CD8-positive, alpha-beta memory T cell (primary cell): Measurements from ENCODE around the gene VIL1. TPM values are rescaled to one million over a fixed set of nuclear protein-coding genes. Genes with fewer than 3 reads are reported as not detected.

Experiments used
- CTCF ChIA-PET: fragments of 350-600 bp; sonication (Branson Sonifier 250); formaldehyde crosslinking; loops from one replicate; lab custom pipeline; 2021; ENCODE audit warnings: antibody characterized with exemption; lab: Charles Lee
- POLR2A ChIA-PET: fragments of 350-600 bp; sonication (Branson Sonifier 250); formaldehyde crosslinking; loops from one replicate; lab custom pipeline; 2021; ENCODE audit warnings: antibody characterized with exemption; lab: Charles Lee
- DNase-seq, 5 donors: peaks; one replicate each; pipeline versions ENCODE4 v3.0.0 to v3.0.0-alpha.2; 2020 to 2022; ENCODE audit warnings: mixed read lengths in 1 of 5
- H3K27ac ChIP-seq: one replicate; pipeline ENCODE4 v1.7.0; 2013; ENCODE audit warnings: low read depth, mild to moderate bottlenecking, low read length, moderate library complexity
- H3K27me3 ChIP-seq: 2 replicates; pipeline ENCODE4 v1.7.0; 2013; ENCODE audit warnings: low read length, mild to moderate bottlenecking; ENCODE audit not compliant: insufficient read depth, poor library complexity, severe bottlenecking
- H3K36me3 ChIP-seq: 2 replicates; pipeline ENCODE4 v1.7.0; 2013; ENCODE audit warnings: mild to moderate bottlenecking, low read length, moderate library complexity; ENCODE audit not compliant: insufficient read depth
- H3K4me1 ChIP-seq: 2 replicates; pipeline ENCODE4 v1.7.0; 2013; ENCODE audit warnings: mild to moderate bottlenecking, low read length, moderate library complexity; ENCODE audit not compliant: insufficient read depth
- H3K4me3 ChIP-seq: 2 replicates; pipeline ENCODE4 v1.7.0; 2013; ENCODE audit warnings: mild to moderate bottlenecking, low read length
- H3K9me3 ChIP-seq: 2 replicates; pipeline ENCODE4 v1.7.0; 2013; ENCODE audit warnings: mild to moderate bottlenecking, low read length
- H3K27ac Mint-ChIP-seq, 8 donors: one replicate each; pipeline ENCODE4 v1.8.0; 2020 to 2021; ENCODE audit warnings: mixed read lengths in 8 of 8, mild to moderate bottlenecking in 6 of 8, inconsistent platforms in 3 of 8, moderate library complexity in 3 of 8
- H3K27me3 Mint-ChIP-seq, 2 donors: one replicate each; pipeline ENCODE4 v1.8.0; 2020 to 2021; ENCODE audit warnings: mixed read lengths in 2 of 2, mild to moderate bottlenecking in 1 of 2, moderate library complexity in 1 of 2
- H3K36me3 Mint-ChIP-seq, 3 donors: one replicate each; pipeline ENCODE4 v1.8.0; 2020 to 2021; ENCODE audit warnings: mixed read lengths in 3 of 3, inconsistent platforms in 1 of 3, mild to moderate bottlenecking in 1 of 3
- H3K4me1 Mint-ChIP-seq, 3 donors: one replicate each; pipeline ENCODE4 v1.8.0; 2020 to 2021; ENCODE audit warnings: mixed read lengths in 3 of 3, inconsistent platforms in 1 of 3, mild to moderate bottlenecking in 1 of 3
- H3K4me3 Mint-ChIP-seq, 7 donors: one replicate each; pipeline ENCODE4 v1.8.0; 2020 to 2021; ENCODE audit warnings: mixed read lengths in 7 of 7, mild to moderate bottlenecking in 6 of 7, moderate library complexity in 4 of 7, inconsistent platforms in 2 of 7
- H3K9me3 Mint-ChIP-seq, 5 donors: one replicate each; pipeline ENCODE4 v1.8.0; 2020 to 2022; ENCODE audit warnings: mixed read lengths in 5 of 5, mild to moderate bottlenecking in 3 of 5, moderate library complexity in 2 of 5, inconsistent platforms in 1 of 5
- polyA plus RNA-seq: library from polyadenylated mRNA; unstranded; fragments of 300-500 nt; fragmentation: Illumina TruSeq; gene quantifications from one replicate; pipeline ENCODE4 v1.2.3, GENCODE V29; 2021
- total RNA-seq, 2 experiments: library from RNA; stranded (reverse); gene quantifications; one replicate each; pipeline ENCODE4 v1.2.3, GENCODE V29; 2021

Gene VIL1
- total and polyA plus RNA-seq, 3 experiments from 2014 or later, result not detected

DNA sequence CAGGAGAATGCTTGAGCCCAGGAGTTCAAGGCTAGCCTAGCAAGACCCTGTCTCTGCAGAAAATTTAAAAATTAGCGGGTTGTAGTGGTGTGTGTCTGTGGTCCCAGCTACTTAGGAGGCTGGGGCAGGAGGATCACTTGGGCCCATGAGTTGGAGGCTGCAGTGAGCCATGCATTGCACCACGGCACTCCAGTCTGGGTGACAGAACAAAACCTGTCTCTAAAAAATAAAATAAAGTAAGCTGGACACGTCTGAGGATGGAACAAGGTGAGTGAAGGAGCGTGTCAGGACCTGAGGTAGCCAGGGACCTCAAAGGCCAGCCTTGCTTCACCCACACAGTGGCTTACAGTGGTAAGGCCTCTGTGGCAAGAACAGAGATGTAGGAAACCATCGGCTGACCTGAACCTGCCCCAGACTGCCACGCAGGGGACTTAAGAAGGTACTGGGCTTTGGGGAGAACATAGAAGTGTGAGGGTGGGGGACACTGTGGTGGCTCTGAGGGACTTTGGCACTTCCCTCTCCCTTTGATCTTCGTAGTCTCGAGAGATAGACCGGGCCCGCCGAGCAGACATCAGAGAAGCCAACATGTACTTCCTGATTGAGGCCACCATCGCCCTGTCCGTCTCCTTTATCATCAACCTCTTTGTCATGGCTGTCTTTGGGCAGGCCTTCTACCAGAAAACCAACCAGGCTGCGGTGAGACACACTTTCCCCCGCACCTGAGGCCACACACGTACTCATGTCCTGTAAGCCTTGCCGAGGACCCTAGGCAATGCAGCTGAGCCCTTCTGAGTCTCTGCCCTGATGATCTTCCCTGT lies 29.4 kb upstream of the VIL1 start:
- H3K27ac Mint-ChIP-seq, result peak overlapping the region in 1 of 8 donors; percentile 86
- H3K9me3 Mint-ChIP-seq, result no peaks in the 10 kb centered on the region
- Histone ChIP-seq H3K4me1 (peaks cover 11% of the 10 kb centered on the region), H3K9me3 (no peaks in the 10 kb centered on the region), H3K36me3 (no peaks in the 10 kb centered on the region), H3K27me3 (no peaks in the 10 kb centered on the region), H3K27ac (no peak overlapping the region), H3K4me3 (no peak overlapping the region)
- peaks cover 14 to 21% (median 16%) of the 10 kb centered on the region in 3 donors for H3K4me1 Mint-ChIP-seq
- POLR2A ChIA-PET, result interaction anchor here (1.2 kb wide), 1 partner anchor 14 kb away, joined by 3 read pairs; no protein-coding TSS in a partner anchor
- no peaks in the 10 kb centered on the region for H3K36me3 Mint-ChIP-seq
- CTCF ChIA-PET, result interaction anchor here (1.1 kb wide), 2 partner anchors 97 to 118 kb away, joined by 3 read pairs; partner anchors contain the start of gene TMBIM1
- H3K27me3 Mint-ChIP-seq, result peaks cover 5 to 7% of the 10 kb centered on the region in 2 donors
- H3K4me3 Mint-ChIP-seq, result no peak overlapping the region
- no peak for DNase-seq

DNA sequence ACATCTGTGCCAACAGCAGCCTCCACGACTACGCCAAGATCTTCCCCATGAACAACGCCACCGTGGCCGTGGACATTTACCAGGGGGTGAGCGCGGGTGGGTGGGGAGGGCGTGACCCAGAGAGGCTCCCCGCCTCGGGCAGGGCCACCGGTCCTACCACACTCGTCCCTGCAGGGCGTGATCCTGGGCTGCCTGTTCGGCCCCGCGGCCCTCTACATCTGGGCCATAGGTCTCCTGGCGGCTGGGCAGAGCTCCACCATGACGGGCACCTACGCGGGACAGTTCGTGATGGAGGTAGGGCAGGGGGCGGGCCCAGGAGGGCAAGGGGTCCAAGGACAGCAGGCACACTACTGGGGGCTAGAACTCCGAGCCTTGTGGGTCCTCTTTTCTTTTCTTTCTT lies 27.7 kb upstream of the VIL1 start:
- no peak for DNase-seq
- H3K27me3 Mint-ChIP-seq, result peaks cover 5 to 6% of the 10 kb centered on the region in 2 donors
- Histone ChIP-seq H3K4me1 (peaks cover 24% of the 10 kb centered on the region), H3K9me3 (no peaks in the 10 kb centered on the region), H3K36me3 (no peaks in the 10 kb centered on the region), H3K27ac (no peak overlapping the region), H3K27me3 (no peaks in the 10 kb centered on the region), H3K4me3 (no peak overlapping the region)
- no peak overlapping the region for H3K27ac Mint-ChIP-seq
- H3K4me1 Mint-ChIP-seq, result peaks cover 25 to 37% (median 31%) of the 10 kb centered on the region in 3 donors
- H3K4me3 Mint-ChIP-seq, result no peak overlapping the region
- CTCF ChIA-PET, result interaction anchor here (6.4 kb wide), 1 partner anchor 91 kb away, joined by 46 read pairs; no protein-coding TSS in a partner anchor
- H3K9me3 Mint-ChIP-seq, result no peaks in the 10 kb centered on the region
- POLR2A ChIA-PET, result interaction anchor here (1.1 kb wide), 1 partner anchor 997 kb away, joined by 6 read pairs; no protein-coding TSS in a partner anchor
- H3K36me3 Mint-ChIP-seq, result peaks cover 0 to under 1% (median 0%) of the 10 kb centered on the region in 3 donors

GRCh38 chr2:218392459-218392858 lies 26.5 kb upstream of the VIL1 start:
- H3K4me3 Mint-ChIP-seq, result no peak overlapping the region
- Histone ChIP-seq H3K9me3 (no peaks in the 10 kb centered on the region), H3K27me3 (no peaks in the 10 kb centered on the region), H3K4me1 (peaks cover 35% of the 10 kb centered on the region), H3K36me3 (no peaks in the 10 kb centered on the region), H3K27ac (no peak overlapping the region), H3K4me3 (no peak overlapping the region)
- H3K27ac Mint-ChIP-seq, result peak overlapping the region in 1 of 8 donors; percentile 47
- H3K36me3 Mint-ChIP-seq, result peaks cover 0 to 7% (median 0%) of the 10 kb centered on the region in 3 donors
- H3K9me3 Mint-ChIP-seq, result no peaks in the 10 kb centered on the region
- POLR2A ChIA-PET, result interaction anchor here (1.1 kb wide), 1 partner anchor 996 kb away, joined by 6 read pairs; no protein-coding TSS in a partner anchor
- peaks cover 34 to 44% (median 39%) of the 10 kb centered on the region in 3 donors for H3K4me1 Mint-ChIP-seq
- DNase-seq, result no peak
- peaks cover under 1 to 8% of the 10 kb centered on the region in 2 donors for H3K27me3 Mint-ChIP-seq
- CTCF ChIA-PET, result interaction anchor here (0.6 to 6.4 kb wide), 4 partner anchors 15 to 120 kb away, joined by 3 to 46 read pairs (median 8); partner anchors contain the start of gene CATIP

- no peaks in the 10 kb centered on the region for H3K9me3 ChIP-seq
- no peak for DNase-seq
- Mint-ChIP-seq H3K9me3 (no peaks in the 10 kb centered on the region), H3K4me1 (peaks cover 39 to 49% (median 44%) of the 10 kb centered on the region in 3 donors), H3K27me3 (peaks cover 0 to 12% of the 10 kb centered on the region in 2 donors), H3K4me3 (no peak overlapping the region), H3K27ac (peak overlapping the region in 1 of 8 donors; percentile 100), H3K36me3 (peaks cover 0 to 7% (median 0%) of the 10 kb centered on the region in 3 donors)
- H3K27me3 ChIP-seq, result no peaks in the 10 kb centered on the region
- H3K4me3 ChIP-seq, result no peak overlapping the region
- ChIA-PET POLR2A (interaction anchor here (1.3 kb wide), 1 partner anchor 123 kb away, joined by 5 read pairs; the partner anchor contains the start of genes AAMP and PNKD), CTCF (interaction anchor here (0.6 to 6.4 kb wide), 9 partner anchors 14 to 121 kb away, joined by 3 to 63 read pairs (median 5); partner anchors contain the start of genes AAMP, CATIP, PNKD and TMBIM1)
- H3K27ac ChIP-seq, result no peak overlapping the region
- H3K36me3 ChIP-seq, result no peaks in the 10 kb centered on the region
- H3K4me1 ChIP-seq, result peaks cover 40% of the 10 kb centered on the region
Measured at GRCh38 chr2:218392891-218393462, 25.9 kb upstream of the VIL1 start.

- Histone ChIP-seq H3K27ac (peak overlapping the region; percentile 64), H3K4me3 (no peak overlapping the region), H3K36me3 (no peaks in the 10 kb centered on the region), H3K9me3 (no peaks in the 10 kb centered on the region), H3K4me1 (peaks cover 43% of the 10 kb centered on the region), H3K27me3 (no peaks in the 10 kb centered on the region)
- ChIA-PET CTCF (interaction anchor here (1.0 to 6.4 kb wide), 8 partner anchors 13 to 121 kb away, joined by 3 to 63 read pairs (median 10); partner anchors contain the start of genes AAMP, CATIP, PNKD and TMBIM1), POLR2A (interaction anchor here (0.5 to 1.4 kb wide), 5 partner anchors 10 to 185 kb away, joined by 3 to 5 read pairs (median 3); partner anchors contain the start of genes AAMP and PNKD)
- Mint-ChIP-seq H3K4me3 (peak overlapping the region in 4 of 7 donors; percentile 15 to 81 (median 53)), H3K27ac (peak overlapping the region in 6 of 8 donors; percentile 34 to 100 (median 66)), H3K36me3 (peaks cover 0 to 7% (median 0%) of the 10 kb centered on the region in 3 donors), H3K9me3 (no peaks in the 10 kb centered on the region), H3K4me1 (peaks cover 41 to 53% (median 46%) of the 10 kb centered on the region in 3 donors), H3K27me3 (peaks cover 0 to 13% of the 10 kb centered on the region in 2 donors)
- DNase-seq, result peak in 4 of 5 donors; percentile 27 to 60 (median 40)
Measured at GRCh38 chr2:218393750-218394290, 25.1 kb upstream of the VIL1 start.

GRCh38 chr2:218394298-218395089 lies 24.4 kb upstream of the VIL1 start:
- H3K4me1 Mint-ChIP-seq, result peaks cover 41 to 56% (median 46%) of the 10 kb centered on the region in 3 donors
- Histone ChIP-seq H3K4me3 (no peak overlapping the region), H3K4me1 (peaks cover 43% of the 10 kb centered on the region), H3K27me3 (no peaks in the 10 kb centered on the region), H3K36me3 (no peaks in the 10 kb centered on the region), H3K9me3 (no peaks in the 10 kb centered on the region), H3K27ac (peak overlapping the region; percentile 64)
- H3K36me3 Mint-ChIP-seq, result peaks cover 0 to 7% (median 0%) of the 10 kb centered on the region in 3 donors
- H3K27me3 Mint-ChIP-seq, result peaks cover 0 to 13% of the 10 kb centered on the region in 2 donors
- H3K27ac Mint-ChIP-seq, result peak overlapping the region; percentile 36 to 100 (median 74)
- H3K9me3 Mint-ChIP-seq, result no peaks in the 10 kb centered on the region
- H3K4me3 Mint-ChIP-seq, result peak overlapping the region in 6 of 7 donors; percentile 4 to 81 (median 53)
- POLR2A ChIA-PET, result interaction anchor here (0.6 to 1.4 kb wide), 5 partner anchors 10 to 124 kb away, joined by 3 to 6 read pairs (median 4); partner anchors contain the start of genes AAMP and PNKD
- CTCF ChIA-PET, result interaction anchor here (0.8 to 6.4 kb wide), 9 partner anchors 12 to 121 kb away, joined by 3 to 63 read pairs (median 6); partner anchors contain the start of genes AAMP, CATIP, PNKD and TMBIM1
- peak in 1 of 5 donors; percentile 68 for DNase-seq
